Measurements from ENCODE around the gene CHAF1B.

Gene CHAF1B

DNA sequence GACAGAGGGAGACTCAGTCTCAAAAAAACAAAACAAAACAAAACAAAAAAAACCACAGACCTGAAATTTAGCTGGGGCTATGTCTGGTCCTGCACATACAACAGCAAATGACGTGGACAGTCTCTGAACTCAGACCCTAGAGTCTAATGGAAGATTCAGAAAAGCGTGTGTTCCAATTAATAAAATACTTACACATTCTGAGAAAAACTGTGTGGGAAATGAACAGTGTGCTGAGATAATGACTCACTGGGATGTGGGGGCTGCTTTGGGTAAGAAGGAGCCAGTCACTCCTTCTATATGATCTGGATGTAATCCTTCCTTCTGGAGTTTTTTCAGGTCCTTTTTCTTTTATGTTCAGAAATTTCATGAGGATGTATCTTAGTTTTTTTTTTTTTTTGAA lies 65.3 kb downstream of the CHAF1B start:
- no peak overlapping the region for H3K27ac Mint-ChIP-seq
- H3K9me3 Mint-ChIP-seq = no peaks in the 10 kb centered on the region
- peaks cover 4% of the 10 kb centered on the region for H3K36me3 Mint-ChIP-seq (ENCODE audit: insufficient read depth)
- no peak overlapping the region for H3K4me3 Mint-ChIP-seq
- DNase-seq (no peak), ATAC-seq (replicated peaks) (no peak)
- no peaks in the 10 kb centered on the region for H3K4me1 Mint-ChIP-seq (ENCODE audit: low read depth in 2 of 2)
- peaks cover 18 to 41% of the 10 kb centered on the region in 2 donors for H3K27me3 Mint-ChIP-seq

DNA sequence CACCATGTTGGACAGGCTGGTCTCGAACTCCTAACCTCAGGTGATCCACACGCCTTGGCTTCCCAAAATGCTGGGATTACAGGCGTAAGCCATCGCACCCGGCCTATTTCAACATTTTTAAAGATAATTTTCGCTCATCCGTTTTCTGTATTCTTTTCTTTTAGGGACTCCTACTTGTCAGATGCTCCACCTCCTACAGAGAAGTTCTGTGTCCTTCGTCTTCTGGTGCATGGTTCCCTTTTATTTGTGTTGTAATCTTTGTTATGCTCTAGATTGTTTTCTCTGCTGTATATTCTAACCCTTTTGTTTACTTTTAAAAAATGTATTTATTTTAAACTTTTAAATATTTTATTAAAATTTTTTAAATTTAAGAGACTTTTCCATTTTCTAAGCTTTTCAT lies 66.3 kb downstream of the CHAF1B start:
- H3K36me3 Mint-ChIP-seq (ENCODE audit: insufficient read depth) = peaks cover 4% of the 10 kb centered on the region
- no peaks in the 10 kb centered on the region for H3K9me3 Mint-ChIP-seq
- ATAC-seq (replicated peaks) = no peak
- peaks cover 19 to 34% of the 10 kb centered on the region in 2 donors for H3K27me3 Mint-ChIP-seq
- DNase-seq = no peak
- H3K4me1 Mint-ChIP-seq (ENCODE audit: low read depth in 2 of 2) = no peaks in the 10 kb centered on the region
- H3K4me3 Mint-ChIP-seq = no peak overlapping the region
- no peak overlapping the region for H3K27ac Mint-ChIP-seq

DNA sequence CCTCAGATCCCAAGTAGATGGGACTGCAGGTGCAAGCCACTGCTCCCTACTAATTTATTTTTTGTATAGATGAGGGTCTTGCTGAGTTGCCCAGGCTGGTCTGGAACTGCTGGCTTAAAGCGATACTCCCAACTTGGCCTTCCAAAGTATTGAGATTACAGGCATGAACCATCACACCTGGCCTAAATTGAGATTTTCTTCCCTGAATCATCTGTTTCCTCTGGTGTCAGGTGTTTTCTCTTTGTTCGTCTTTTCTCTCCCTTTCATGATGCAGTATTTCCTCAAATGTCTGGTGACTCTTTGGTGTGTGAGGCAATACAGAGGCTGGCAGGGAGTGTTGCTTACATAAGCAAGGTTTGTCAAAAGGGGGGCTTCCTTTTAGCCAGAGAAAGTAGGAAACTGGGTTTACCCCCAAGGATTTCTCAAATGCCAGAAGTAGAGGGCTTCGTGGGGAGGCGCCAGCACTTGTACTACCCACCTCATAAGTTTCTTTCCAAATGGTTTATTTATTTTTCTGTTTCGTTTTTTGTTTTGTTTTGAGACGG lies 67.2 kb downstream of the CHAF1B start:
- ATAC-seq (replicated peaks) = no peak
- no peak overlapping the region for H3K4me3 Mint-ChIP-seq
- no peaks in the 10 kb centered on the region for H3K4me1 Mint-ChIP-seq (ENCODE audit: low read depth in 2 of 2)
- peaks cover 4% of the 10 kb centered on the region for H3K36me3 Mint-ChIP-seq (ENCODE audit: insufficient read depth)
- DNase-seq = no peak
- H3K9me3 Mint-ChIP-seq = no peaks in the 10 kb centered on the region
- H3K27ac Mint-ChIP-seq = no peak overlapping the region
- H3K27me3 Mint-ChIP-seq = peaks cover 11 to 25% of the 10 kb centered on the region in 2 donors

DNA sequence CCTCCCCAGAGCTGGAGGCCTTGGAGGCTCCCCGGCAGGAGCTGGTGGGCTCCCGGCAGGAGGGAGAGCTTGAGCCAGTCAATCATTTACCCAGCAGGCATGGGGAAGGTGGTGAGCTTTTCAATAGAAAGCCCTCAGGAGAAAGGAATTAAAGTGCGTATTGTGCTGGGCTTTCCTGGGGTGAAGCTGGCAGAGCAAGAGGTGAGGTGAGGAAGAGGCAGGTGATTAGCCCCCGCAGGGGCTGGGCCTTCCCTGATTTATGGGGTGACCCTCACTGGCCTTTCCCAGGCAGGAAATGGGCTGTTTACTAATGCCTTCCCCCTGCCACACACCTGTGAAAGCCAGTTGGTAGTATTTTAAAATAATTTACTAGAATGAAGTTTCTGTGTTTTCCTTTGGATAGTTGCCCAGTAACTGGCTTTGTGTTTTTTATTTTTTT lies 68.9 kb downstream of the CHAF1B start:
- no peak overlapping the region for H3K4me3 Mint-ChIP-seq
- H3K36me3 Mint-ChIP-seq (ENCODE audit: insufficient read depth) = peaks cover 2% of the 10 kb centered on the region
- no peak for ATAC-seq (replicated peaks)
- DNase-seq = no peak
- no peaks in the 10 kb centered on the region for H3K4me1 Mint-ChIP-seq (ENCODE audit: low read depth in 2 of 2)
- H3K27ac Mint-ChIP-seq = no peak overlapping the region
- H3K27me3 Mint-ChIP-seq = peaks cover 11 to 24% of the 10 kb centered on the region in 2 donors
- no peaks in the 10 kb centered on the region for H3K9me3 Mint-ChIP-seq

DNA sequence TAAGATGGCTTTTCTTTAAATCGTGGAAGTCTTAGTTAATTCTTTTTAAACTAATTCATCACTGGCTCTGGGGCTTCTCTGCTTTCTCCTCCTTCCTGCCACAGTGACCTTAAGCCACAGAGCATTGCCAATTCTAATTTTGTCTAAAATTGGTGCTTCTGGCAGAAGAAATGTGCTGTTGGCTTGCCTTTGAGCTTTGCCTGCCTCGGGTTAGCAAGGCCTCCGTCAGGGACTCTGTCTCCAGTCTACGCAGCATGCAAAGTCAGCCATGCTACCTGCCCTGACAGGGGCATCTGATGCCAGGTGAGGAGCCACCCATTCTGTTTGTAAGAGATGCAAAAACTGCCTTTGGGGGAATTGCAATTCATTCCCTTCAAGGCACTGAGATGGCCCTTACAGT lies 69.5 kb downstream of the CHAF1B start:
- DNase-seq = no peak
- Mint-ChIP-seq H3K27me3 (peaks cover 11 to 24% of the 10 kb centered on the region in 2 donors), H3K27ac (no peak overlapping the region), H3K4me3 (no peak overlapping the region), H3K4me1 (ENCODE audit: low read depth in 2 of 2) (no peaks in the 10 kb centered on the region), H3K9me3 (no peaks in the 10 kb centered on the region), H3K36me3 (ENCODE audit: insufficient read depth) (peaks cover 2% of the 10 kb centered on the region)
- ATAC-seq (replicated peaks) = no peak

DNA sequence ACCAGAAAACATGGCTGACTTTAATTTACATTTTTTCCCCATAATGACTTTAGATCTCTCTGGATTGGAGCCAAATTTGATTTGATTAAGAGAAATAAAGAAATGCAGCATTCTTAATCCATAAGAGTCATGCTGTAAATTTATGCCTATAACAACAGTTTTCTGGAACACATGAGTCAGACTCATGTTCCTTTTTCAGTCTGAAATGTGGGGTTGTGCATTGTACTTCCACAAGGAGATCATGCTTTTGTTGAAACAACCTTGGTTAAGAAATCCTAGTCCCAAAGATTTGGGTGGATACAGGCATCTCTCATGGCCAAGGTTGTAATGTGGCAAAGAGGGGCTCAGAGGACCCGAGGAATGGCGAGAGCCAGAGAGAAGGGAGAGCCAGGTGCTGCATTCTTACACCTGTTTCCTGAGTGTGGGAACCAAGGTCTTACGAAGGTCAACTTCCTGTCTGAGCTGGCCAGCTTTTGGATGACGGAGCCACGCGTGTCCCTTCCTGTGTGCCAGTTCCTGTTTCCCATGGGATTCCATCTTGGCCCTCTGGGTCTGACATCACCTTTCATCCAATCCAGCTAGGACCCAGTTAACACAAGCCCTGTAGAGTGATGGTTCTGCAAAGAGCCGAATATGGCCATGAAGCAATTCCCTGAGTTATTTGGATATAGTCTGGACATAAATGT lies 71.7 kb downstream of the CHAF1B start:
- Mint-ChIP-seq H3K4me1 (ENCODE audit: low read depth in 2 of 2) (no peaks in the 10 kb centered on the region), H3K36me3 (ENCODE audit: insufficient read depth) (peaks cover 2% of the 10 kb centered on the region), H3K27me3 (peaks cover 12 to 39% of the 10 kb centered on the region in 2 donors), H3K27ac (no peak overlapping the region), H3K4me3 (no peak overlapping the region), H3K9me3 (no peaks in the 10 kb centered on the region)
- no peak for ATAC-seq (replicated peaks)
- DNase-seq = no peak

DNA sequence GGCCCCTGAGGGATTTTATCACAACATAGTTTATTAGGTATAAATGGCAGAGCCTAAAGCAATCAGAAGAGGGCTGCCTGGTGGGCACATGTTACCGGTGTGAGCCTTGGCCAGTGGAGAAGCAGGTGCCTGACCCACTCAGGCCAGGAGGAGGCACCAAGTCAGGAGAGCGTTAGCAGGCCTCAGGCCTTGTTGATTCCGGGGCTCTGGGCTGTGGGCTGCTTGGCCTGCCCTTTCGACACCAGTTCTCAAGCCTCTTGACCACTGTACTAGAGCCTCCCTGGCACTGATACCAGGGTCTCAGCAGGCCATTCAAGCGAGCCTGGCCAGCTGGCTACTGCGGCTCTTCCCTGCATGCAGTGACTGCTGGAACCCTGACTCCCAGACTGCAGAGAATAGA lies 73.9 kb downstream of the CHAF1B start:
- ATAC-seq (replicated peaks) (no peak), DNase-seq (no peak)
- H3K36me3 Mint-ChIP-seq (ENCODE audit: insufficient read depth) = peaks cover 2% of the 10 kb centered on the region
- peaks cover 28 to 38% of the 10 kb centered on the region in 2 donors for H3K27me3 Mint-ChIP-seq
- H3K27ac Mint-ChIP-seq = no peak overlapping the region
- H3K4me3 Mint-ChIP-seq = no peak overlapping the region
- no peaks in the 10 kb centered on the region for H3K9me3 Mint-ChIP-seq
- no peaks in the 10 kb centered on the region for H3K4me1 Mint-ChIP-seq (ENCODE audit: low read depth in 2 of 2)

DNA sequence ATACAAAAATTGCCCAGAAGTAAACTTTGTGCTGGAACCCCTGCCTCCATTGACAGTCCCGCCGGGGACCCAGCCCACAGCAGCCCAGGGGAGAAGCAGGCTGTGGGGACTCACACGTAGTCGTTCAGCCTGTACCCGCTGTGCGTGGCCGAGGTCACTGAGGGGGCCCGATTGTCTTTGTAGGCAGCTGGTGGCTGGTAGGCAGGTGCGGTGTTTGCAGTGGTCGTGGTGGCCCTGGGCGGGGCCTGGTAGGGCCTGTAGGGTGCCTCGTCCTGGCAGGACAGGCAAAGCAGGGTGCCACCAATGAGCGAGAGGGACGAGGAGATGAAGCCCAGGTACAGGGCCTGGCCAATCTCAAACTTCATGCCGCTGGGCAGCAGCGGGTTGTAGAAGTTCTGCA lies 75.7 kb downstream of the CHAF1B start:
- DNase-seq = no peak
- Mint-ChIP-seq H3K27ac (no peak overlapping the region), H3K27me3 (peaks cover 26 to 52% of the 10 kb centered on the region in 2 donors), H3K9me3 (no peaks in the 10 kb centered on the region), H3K4me1 (ENCODE audit: low read depth in 2 of 2) (no peaks in the 10 kb centered on the region), H3K36me3 (ENCODE audit: insufficient read depth) (peaks cover 2% of the 10 kb centered on the region), H3K4me3 (no peak overlapping the region)
- ATAC-seq (replicated peaks) = no peak

DNA sequence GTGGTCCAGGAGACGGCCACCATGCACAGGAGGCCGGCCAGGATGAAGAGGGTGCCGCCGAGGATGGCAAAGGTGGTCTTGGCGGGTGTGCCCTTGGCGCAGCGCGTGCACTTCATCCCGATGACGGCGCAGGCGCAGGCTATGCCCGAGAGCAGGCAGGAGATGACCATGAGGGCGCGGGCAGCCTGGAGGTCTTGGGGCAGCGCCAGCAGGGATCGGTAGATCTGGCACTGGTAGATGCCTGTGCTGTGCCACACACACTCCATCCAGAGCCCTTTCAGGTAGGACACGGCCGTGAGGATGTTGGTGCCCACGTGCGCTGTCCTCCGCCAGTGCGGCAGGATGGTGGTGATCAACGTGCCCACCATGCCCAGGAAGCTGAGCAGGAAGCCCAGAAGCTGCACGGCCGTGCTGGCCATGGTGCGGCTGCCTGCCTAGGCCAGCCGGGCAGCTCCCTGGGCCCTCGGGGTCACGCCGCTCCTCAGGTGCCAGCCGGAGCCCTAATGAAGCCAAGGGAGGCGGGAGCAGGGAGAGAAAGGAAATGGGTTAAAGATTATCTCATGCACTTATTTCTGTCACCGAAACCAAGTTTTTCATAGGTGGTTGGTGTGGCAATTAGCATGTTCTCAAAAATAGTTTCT lies 76.2 kb downstream of the CHAF1B start:
- Mint-ChIP-seq H3K4me1 (ENCODE audit: low read depth in 2 of 2) (no peaks in the 10 kb centered on the region), H3K9me3 (no peaks in the 10 kb centered on the region), H3K27ac (no peak overlapping the region), H3K36me3 (ENCODE audit: insufficient read depth) (peaks cover 2% of the 10 kb centered on the region), H3K27me3 (peaks cover 25 to 53% of the 10 kb centered on the region in 2 donors), H3K4me3 (no peak overlapping the region)
- ATAC-seq (replicated peaks) = no peak
- no peak for DNase-seq

DNA sequence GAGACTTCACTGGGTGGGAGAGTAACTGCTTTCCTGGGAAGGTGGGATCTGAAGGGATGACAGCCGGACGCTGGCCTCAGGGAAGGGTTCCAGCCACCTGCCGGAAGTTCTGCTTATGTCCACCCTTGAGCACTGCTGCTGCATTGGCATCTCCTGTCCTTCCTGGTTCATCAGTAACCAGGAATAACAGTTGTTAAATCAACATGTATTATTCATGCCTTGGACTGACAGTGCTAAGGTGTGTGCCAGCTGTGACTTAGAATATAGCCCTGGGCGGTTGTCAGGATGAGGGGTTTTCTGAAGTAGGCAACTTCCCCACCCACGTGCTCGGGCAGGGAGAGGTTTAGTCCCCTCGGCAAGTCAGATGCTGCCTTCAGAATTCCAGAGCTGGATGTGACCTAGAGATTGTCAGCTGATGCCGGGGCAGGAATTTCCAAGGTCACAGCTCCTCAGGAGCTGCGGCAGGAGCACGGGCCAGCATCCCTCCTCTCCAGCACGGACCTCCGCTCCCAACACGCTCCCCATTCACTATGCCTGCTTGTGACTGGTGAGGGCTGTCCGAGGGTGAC lies 76.8 kb downstream of the CHAF1B start:
- Mint-ChIP-seq H3K36me3 (ENCODE audit: insufficient read depth) (peaks cover 2% of the 10 kb centered on the region), H3K27ac (no peak overlapping the region), H3K9me3 (no peaks in the 10 kb centered on the region), H3K27me3 (peaks cover 31 to 53% of the 10 kb centered on the region in 2 donors), H3K4me1 (ENCODE audit: low read depth in 2 of 2) (no peaks in the 10 kb centered on the region), H3K4me3 (no peak overlapping the region)
- ATAC-seq (replicated peaks) (no peak), DNase-seq (no peak)

DNA sequence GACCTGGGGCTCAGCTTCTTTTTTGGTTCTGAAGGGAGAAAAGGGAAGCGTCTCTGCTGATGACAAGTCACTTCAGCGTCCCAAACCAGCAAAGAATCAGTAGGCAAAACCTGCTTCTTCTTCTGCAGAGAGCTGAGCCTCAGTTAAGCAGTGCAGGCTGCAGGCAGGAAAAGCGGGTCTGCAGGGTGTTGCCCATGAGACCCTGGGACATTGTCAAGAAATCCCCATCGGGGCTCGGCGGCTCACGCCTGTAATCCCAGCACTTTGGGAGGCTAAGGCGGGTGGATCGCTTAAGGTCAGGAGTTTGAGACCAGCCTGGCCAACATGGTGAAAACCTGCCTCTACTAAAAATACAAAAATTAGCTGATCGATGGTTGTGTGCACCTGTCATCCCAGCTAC lies 78.0 kb downstream of the CHAF1B start:
- Mint-ChIP-seq H3K4me3 (no peak overlapping the region), H3K9me3 (no peaks in the 10 kb centered on the region), H3K36me3 (ENCODE audit: insufficient read depth) (no peaks in the 10 kb centered on the region), H3K27me3 (peaks cover 36 to 53% of the 10 kb centered on the region in 2 donors), H3K27ac (no peak overlapping the region), H3K4me1 (ENCODE audit: low read depth in 2 of 2) (no peaks in the 10 kb centered on the region)
- ATAC-seq (replicated peaks) (no peak), DNase-seq (no peak)

DNA sequence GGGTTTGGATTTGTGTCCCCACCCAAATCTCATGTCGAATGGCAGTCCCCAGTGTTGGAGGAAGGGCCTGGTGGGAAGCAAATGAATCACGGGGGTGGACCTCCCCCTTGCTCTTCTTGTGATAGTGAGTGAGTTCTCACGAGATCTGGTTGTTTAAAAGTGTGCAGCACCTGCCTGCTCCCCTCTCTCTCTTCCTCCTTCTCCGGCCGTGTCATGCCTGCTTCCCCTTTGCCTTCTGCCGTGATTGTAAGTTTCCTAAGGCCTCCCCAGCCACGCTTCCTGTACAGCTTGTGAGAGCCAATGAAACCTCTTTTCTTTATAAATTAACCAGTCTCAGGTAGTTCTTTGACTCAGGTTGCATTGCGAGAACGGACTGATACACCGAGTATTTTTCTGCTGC lies 78.8 kb downstream of the CHAF1B start:
- H3K4me3 Mint-ChIP-seq = no peak overlapping the region
- ATAC-seq (replicated peaks) (no peak), DNase-seq (no peak)
- H3K36me3 Mint-ChIP-seq (ENCODE audit: insufficient read depth) = no peaks in the 10 kb centered on the region
- H3K27ac Mint-ChIP-seq = no peak overlapping the region
- peaks cover 36 to 53% of the 10 kb centered on the region in 2 donors for H3K27me3 Mint-ChIP-seq
- H3K4me1 Mint-ChIP-seq (ENCODE audit: low read depth in 2 of 2) = no peaks in the 10 kb centered on the region
- no peaks in the 10 kb centered on the region for H3K9me3 Mint-ChIP-seq

DNA sequence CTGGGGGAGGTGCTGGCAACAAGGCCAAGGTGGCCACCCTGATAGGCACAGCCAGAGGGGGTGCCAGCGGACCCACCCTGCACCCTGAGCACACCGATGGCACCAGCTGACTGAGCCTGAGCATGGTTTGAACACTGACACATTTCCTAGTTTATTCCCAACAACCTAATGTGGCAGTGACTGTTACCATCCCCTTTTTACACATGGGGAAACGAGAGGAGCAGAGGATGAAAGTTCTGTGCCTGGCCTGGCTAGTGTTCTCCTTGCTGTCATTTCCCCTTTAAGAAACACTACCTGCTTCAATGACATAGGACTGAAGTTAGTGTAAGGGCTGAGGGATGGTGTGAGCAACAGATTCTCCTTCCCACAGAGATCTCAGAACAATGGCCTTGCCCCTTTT lies 79.4 kb downstream of the CHAF1B start:
- no peak overlapping the region for H3K27ac Mint-ChIP-seq
- no peak for DNase-seq
- H3K36me3 Mint-ChIP-seq (ENCODE audit: insufficient read depth) = no peaks in the 10 kb centered on the region
- no peak overlapping the region for H3K4me3 Mint-ChIP-seq
- no peaks in the 10 kb centered on the region for H3K9me3 Mint-ChIP-seq
- H3K27me3 Mint-ChIP-seq = peaks cover 36 to 53% of the 10 kb centered on the region in 2 donors
- no peak for ATAC-seq (replicated peaks)
- no peaks in the 10 kb centered on the region for H3K4me1 Mint-ChIP-seq (ENCODE audit: low read depth in 2 of 2)

DNA sequence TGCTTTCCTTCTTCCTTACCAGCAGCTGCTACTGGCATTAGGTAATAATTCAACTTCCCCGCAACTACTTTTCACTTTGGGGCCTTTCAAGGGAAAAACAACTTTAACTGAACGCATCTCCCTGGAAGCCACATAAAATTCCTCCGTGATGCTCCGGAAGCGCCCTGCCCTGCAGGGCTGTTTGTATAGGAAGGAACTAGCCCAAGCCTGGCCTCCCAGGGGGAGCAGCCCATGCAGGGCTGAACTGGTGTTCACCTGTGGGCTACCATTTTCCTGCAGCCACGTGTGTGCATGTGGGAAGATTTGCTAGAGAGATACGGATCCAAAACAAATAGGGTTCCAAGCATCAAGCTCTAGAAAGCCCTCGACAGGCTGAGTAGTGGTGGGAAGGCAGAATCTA lies 80.3 kb downstream of the CHAF1B start:
- Mint-ChIP-seq H3K9me3 (no peaks in the 10 kb centered on the region), H3K27ac (no peak overlapping the region), H3K27me3 (peaks cover 36 to 51% of the 10 kb centered on the region in 2 donors), H3K4me1 (ENCODE audit: low read depth in 2 of 2) (no peaks in the 10 kb centered on the region), H3K4me3 (no peak overlapping the region), H3K36me3 (ENCODE audit: insufficient read depth) (no peaks in the 10 kb centered on the region)
- ATAC-seq (replicated peaks) = no peak
- DNase-seq = no peak

Measured in effector memory CD8-positive, alpha-beta T cell (primary cell).